ENCODE results near the gene JCHAIN. TPM values are rescaled to one million over a fixed set of nuclear protein-coding genes. Genes with fewer than 3 reads are reported as not detected.
"Not testable (repeated sequence)": the region's sequence is repeated elsewhere in the genome, so short reads cannot be mapped to it uniquely, and the experiment has no call there.

Gene JCHAIN
- total RNA-seq, 2 donors from 2014 or later: 0.49 TPM; not detected in 1

DNA sequence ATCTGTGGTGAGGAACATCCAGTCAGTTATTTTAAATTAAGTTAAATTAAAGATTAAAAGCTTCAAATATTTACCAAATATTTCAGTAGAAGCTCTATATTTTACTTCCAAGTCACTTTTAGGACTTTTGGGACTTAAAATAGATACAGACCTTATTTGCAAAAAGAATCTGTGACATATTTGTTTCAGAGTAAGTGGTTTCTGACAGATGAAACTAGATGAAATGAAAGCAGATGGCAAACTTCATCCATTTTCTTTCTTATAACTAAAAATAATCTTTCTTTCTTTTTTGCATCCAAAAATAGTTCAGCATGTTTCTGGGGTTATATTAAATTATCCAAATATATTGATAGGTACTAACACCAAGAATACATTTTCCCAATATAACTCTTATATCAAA is 15.4 kb upstream of the JCHAIN start:
- H3K4me3 Mint-ChIP-seq: no peak overlapping the region
- H3K27me3 Mint-ChIP-seq (ENCODE audit: low read depth): no peaks in the 10 kb centered on the region
- no peak overlapping the region for H3K27ac Mint-ChIP-seq
- H3K9me3 Mint-ChIP-seq: no peaks in the 10 kb centered on the region
- ATAC-seq (replicated peaks in 1 of 2): no peak
- peaks cover 14% of the 10 kb centered on the region for H3K4me1 Mint-ChIP-seq (ENCODE audit: low read depth)
- DNase-seq: no peak
- H3K36me3 Mint-ChIP-seq (ENCODE audit: insufficient read depth in 2 of 2): no peaks in the 10 kb centered on the region

DNA sequence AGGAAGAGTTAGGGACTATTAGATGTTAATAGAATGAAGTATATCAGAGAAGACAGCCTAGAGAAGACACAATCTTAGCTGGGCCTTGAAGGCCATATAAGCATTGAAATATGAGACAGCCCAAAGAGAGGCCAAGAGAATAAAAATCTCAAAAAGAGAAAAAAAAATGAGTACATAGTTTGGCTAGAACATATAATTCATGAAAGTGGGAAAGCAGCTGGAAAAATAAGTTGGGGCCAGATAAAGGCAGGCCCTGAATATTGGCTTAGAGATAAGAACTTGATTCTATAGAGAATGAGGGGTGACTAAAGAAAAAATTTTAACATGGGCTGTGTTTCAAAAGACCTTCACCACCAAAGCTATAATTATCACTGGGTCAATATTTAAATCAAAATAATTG is 14.6 kb upstream of the JCHAIN start:
- ATAC-seq (replicated peaks in 1 of 2): no peak
- no peak for DNase-seq
- no peaks in the 10 kb centered on the region for H3K36me3 Mint-ChIP-seq (ENCODE audit: insufficient read depth in 2 of 2)
- H3K27ac Mint-ChIP-seq: no peak overlapping the region
- H3K9me3 Mint-ChIP-seq: no peaks in the 10 kb centered on the region
- H3K4me3 Mint-ChIP-seq: no peak overlapping the region
- peaks cover 19% of the 10 kb centered on the region for H3K4me1 Mint-ChIP-seq (ENCODE audit: low read depth)
- H3K27me3 Mint-ChIP-seq (ENCODE audit: low read depth): no peaks in the 10 kb centered on the region

DNA sequence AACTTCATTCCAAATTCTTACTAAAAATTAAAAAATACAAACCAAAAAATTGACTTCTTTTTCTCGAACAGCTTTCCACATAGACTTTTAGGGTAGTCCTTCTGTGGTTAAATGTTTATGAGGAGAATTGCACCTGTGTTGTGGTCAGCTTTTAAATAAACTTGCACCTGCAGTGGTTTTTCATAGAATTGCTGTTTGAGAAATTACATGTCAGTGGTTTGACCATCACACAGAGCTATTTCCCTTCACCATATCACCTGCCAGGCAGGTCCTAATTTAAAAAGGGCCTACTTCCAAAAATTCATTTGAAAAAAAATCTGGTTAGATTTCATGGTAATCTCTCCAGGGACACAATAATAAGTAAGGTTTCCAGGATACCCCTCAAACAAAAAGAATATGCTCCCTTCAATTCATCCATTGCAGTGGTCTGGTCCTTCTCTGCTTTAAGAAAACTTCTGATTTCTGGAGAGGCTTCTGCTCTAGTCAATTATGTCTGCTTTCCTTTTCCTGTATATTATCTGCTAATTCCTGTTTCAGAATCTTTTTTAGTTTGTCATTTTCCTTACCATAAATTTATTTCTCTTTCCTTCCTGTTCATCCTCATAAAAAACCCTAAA is 12.2 kb upstream of the JCHAIN start:
- peak overlapping the region; percentile 7 for H3K27ac Mint-ChIP-seq
- H3K9me3 Mint-ChIP-seq: no peaks in the 10 kb centered on the region
- no peaks in the 10 kb centered on the region for H3K36me3 Mint-ChIP-seq (ENCODE audit: insufficient read depth in 2 of 2)
- H3K4me1 Mint-ChIP-seq (ENCODE audit: low read depth): peaks cover 19% of the 10 kb centered on the region
- no peaks in the 10 kb centered on the region for H3K27me3 Mint-ChIP-seq (ENCODE audit: low read depth)
- DNase-seq (no peak), ATAC-seq (replicated peaks in 1 of 2) (no peak)
- H3K4me3 Mint-ChIP-seq: peak overlapping the region in 1 of 2 donors; percentile 3

DNA sequence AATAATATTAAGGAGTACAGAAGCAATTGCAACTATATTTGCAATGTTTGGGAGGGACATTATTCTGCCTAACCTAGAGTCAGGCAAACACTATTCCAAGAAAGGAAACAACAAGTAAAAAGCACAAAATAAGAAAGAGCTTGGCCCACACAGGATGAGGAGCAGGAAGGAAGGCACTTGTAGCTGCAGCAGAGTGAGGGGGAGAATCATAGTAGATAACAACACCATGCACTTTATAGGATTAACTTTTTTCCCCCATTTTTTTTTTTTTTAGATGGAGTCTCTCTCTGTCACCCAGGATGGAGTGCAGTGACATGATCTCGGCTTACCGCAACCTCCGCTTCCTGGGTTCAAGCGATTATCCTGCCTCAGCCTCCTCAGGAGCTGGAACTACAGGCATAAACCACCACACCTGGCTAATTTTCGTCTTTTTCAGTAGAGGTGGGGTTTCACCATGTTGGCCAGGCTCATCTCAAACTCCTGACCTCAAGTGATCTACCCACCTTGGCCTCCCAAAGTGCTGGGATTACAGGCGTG is 10.3 kb upstream of the JCHAIN start:
- Mint-ChIP-seq H3K4me3 (no peak overlapping the region), H3K27me3 (ENCODE audit: low read depth) (no peaks in the 10 kb centered on the region), H3K4me1 (ENCODE audit: low read depth) (peaks cover 19% of the 10 kb centered on the region), H3K36me3 (ENCODE audit: insufficient read depth in 2 of 2) (no peaks in the 10 kb centered on the region), H3K27ac (no peak overlapping the region), H3K9me3 (no peaks in the 10 kb centered on the region)
- ATAC-seq (replicated peaks in 1 of 2) (no peak), DNase-seq (no peak)

DNA sequence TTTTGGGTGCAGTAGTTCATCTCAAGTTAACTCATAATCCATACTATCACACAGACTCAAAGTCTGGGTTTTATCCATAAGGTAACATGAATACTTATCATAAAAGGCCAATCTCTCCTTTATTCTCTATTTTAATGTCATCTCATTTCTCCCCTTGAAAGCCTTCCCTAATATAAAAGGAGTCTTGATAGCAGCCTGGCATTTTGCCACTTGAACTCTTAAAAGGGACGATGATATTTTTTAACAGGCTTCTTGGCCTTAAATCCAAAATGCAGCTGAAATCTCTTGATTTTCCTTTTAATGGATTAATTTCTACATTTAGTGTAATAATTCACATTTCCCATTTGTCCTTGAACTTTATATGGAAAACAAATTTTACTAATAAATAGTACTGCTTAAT is 8.4 kb upstream of the JCHAIN start:
- no peak overlapping the region for H3K27ac Mint-ChIP-seq
- H3K27me3 Mint-ChIP-seq (ENCODE audit: low read depth): no peaks in the 10 kb centered on the region
- H3K36me3 Mint-ChIP-seq (ENCODE audit: insufficient read depth in 2 of 2): no peaks in the 10 kb centered on the region
- peaks cover 19% of the 10 kb centered on the region for H3K4me1 Mint-ChIP-seq (ENCODE audit: low read depth)
- DNase-seq (no peak), ATAC-seq (replicated peaks in 1 of 2) (no peak)
- no peaks in the 10 kb centered on the region for H3K9me3 Mint-ChIP-seq
- H3K4me3 Mint-ChIP-seq: no peak overlapping the region

DNA sequence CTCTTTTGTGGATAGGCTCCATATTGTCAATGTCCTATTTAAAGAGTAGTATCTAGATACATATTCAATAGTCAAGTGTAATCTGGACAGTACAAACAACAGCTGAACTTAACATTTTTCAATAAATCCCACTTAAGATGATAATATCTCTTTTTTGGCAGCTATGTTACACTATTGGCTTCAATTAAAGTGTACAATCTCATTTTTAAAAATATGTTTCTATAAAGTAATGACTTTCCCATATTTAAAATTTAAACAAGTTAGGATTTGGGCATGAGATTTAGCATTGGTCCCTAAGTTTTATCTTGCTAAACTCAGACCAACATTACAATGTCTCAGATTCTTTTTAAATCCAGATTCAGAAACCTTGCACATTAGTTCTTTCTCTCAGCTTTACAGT is 7.9 kb upstream of the JCHAIN start:
- no peaks in the 10 kb centered on the region for H3K27me3 Mint-ChIP-seq (ENCODE audit: low read depth)
- H3K4me1 Mint-ChIP-seq (ENCODE audit: low read depth): peaks cover 19% of the 10 kb centered on the region
- H3K36me3 Mint-ChIP-seq (ENCODE audit: insufficient read depth in 2 of 2): no peaks in the 10 kb centered on the region
- no peak overlapping the region for H3K27ac Mint-ChIP-seq
- H3K9me3 Mint-ChIP-seq: no peaks in the 10 kb centered on the region
- ATAC-seq (replicated peaks in 1 of 2) (no peak), DNase-seq (no peak)
- no peak overlapping the region for H3K4me3 Mint-ChIP-seq

DNA sequence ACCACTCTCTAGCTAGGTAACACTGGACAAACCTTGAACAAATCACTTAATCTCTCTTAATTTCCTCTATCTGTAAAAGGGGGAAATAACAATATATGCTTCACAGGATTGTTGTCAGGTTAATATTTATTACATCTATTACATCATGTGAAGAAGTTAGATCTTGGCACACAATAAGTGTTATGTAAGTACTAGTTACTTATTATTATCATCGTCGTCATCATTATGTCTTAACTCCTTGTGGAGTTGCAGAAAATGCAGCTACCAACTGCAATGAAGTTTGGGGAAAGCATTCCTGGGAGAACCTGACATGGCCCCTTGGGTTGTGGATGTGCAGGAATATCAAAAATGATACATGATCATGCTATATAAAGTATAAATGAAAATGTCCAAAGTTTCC is 4.8 kb upstream of the JCHAIN start:
- no peak for ATAC-seq (replicated peaks in 1 of 2)
- peak overlapping the region; percentile 39 for H3K27ac Mint-ChIP-seq
- no peaks in the 10 kb centered on the region for H3K9me3 Mint-ChIP-seq
- no peaks in the 10 kb centered on the region for H3K36me3 Mint-ChIP-seq (ENCODE audit: insufficient read depth in 2 of 2)
- DNase-seq: no peak
- H3K4me3 Mint-ChIP-seq: no peak overlapping the region
- no peaks in the 10 kb centered on the region for H3K4me1 Mint-ChIP-seq (ENCODE audit: low read depth)
- no peaks in the 10 kb centered on the region for H3K27me3 Mint-ChIP-seq (ENCODE audit: low read depth)

DNA sequence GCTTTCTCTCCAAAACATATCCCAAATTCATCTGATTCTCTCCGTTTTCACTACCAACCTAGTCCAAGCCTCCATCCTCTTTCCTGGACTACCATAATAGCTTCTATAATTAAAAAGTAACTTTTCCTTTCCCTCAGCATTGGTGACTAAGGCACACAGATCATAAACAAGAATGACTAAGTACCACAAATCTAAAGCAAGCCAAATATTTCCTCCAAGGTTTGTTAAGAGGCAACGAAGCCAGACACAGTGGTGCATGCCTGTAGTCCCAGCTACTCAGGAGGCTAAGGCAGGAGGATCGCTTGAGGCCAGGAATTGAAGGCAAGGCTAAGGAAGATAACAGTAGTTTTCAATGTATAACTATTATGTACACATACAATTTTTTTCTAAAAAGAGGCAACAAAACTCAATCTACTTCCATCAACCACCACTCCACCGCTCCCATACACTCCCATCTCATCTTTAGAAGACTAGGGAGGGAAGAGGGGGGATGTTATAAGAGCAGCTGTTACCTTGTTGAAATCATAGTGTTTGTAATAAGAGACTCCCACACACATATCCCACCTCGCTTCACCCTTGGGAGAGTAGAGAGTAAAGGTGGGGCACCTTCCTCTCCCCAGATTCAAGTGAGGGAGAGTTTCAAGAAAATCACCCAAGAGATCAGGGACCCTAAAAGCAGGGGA is 4.2 kb upstream of the JCHAIN start:
- no peak for ATAC-seq (replicated peaks in 1 of 2)
- no peak overlapping the region for H3K27ac Mint-ChIP-seq
- H3K9me3 Mint-ChIP-seq: no peaks in the 10 kb centered on the region

DNA sequence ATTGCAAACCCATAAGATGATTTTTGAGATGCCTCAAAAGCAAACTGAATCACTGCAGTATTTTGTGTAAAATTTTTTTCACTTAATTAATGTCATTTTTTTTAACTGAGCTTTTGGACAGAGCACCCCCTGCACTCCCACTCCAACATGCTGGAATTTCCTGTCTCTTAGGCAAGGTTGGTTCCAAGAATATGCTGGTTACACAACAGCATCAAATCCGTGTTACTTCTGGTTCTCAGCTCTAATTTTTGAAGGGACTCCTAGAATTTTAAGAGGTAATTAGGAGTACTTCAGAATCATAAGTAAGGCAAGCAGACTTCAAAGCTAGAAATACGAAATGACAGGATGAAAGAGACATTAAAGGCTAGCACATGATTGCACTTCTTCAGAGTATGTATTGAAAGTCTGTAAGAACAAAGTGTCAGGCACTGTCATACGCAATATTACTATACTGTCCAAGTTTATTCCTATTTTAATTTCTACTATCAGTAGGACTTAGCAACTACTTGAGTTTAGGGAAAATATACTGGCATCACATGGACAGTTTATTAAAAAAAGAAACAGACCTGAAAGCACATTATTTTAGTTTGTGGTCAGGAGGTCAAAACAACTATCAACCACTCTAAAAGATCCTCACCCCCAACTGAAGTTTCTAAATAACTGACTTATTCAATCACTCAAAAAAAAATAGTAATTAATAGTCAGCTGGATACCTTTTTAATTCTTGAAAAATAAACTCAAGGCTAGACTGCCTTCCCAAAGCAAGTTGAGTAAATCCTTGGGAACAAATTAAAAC is 1.6 kb upstream of the JCHAIN start:
- Mint-ChIP-seq H3K36me3 (ENCODE audit: insufficient read depth in 2 of 2) (no peaks in the 10 kb centered on the region), H3K4me1 (ENCODE audit: low read depth) (no peaks in the 10 kb centered on the region), H3K27me3 (ENCODE audit: low read depth) (no peaks in the 10 kb centered on the region), H3K9me3 (no peaks in the 10 kb centered on the region), H3K27ac (no peak overlapping the region), H3K4me3 (no peak overlapping the region)
- DNase-seq: no peak
- ATAC-seq (replicated peaks in 1 of 2): no peak

More for the DNA sequence above, 4.2 kb upstream of the JCHAIN start:
- H3K27me3 Mint-ChIP-seq (ENCODE audit: low read depth): no peaks in the 10 kb centered on the region
- H3K4me3 Mint-ChIP-seq: no peak overlapping the region
- H3K36me3 Mint-ChIP-seq (ENCODE audit: insufficient read depth in 2 of 2): no peaks in the 10 kb centered on the region
- no peaks in the 10 kb centered on the region for H3K4me1 Mint-ChIP-seq (ENCODE audit: low read depth)
- DNase-seq: no peak

DNA sequence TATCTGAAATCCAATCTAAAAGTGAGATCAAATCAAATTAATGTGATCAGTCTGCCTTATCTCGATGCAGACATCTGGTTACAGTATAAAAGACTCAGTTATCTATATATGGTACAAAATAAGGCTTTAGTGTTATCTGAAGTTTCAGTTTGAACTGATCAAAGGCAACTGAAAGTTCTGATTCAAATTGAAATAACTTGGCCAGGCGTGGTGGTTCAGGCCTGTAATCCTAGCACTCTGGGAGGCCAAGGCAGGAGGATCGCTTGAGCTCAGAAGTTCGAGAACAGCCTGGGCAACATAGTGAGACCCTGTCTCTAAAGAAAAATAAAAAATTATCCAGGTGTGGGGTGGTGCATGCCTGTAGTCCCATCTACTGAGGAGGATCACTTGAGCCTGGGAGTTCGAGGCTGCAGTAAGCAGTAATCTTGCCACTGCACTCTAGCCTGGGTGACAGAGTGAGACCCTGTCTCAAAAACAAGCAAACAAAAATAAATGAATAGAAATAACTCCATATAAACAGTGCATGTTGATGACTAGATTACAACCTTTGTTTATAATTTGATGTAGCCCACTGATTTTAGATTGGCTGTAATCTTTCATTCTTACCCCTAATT is 4.9 kb downstream of the JCHAIN start:
- DNase-seq (peak; percentile 29 to 41), ATAC-seq (replicated peaks in 1 of 2) (peak; percentile 86 to 90)
- H3K4me1 Mint-ChIP-seq (ENCODE audit: low read depth): peaks cover 11% of the 10 kb centered on the region
- H3K27ac Mint-ChIP-seq; H3K4me3 Mint-ChIP-seq; H3K27me3 Mint-ChIP-seq (ENCODE audit: low read depth); H3K36me3 Mint-ChIP-seq (ENCODE audit: insufficient read depth in 2 of 2); H3K9me3 Mint-ChIP-seq: not testable (repeated sequence)

DNA sequence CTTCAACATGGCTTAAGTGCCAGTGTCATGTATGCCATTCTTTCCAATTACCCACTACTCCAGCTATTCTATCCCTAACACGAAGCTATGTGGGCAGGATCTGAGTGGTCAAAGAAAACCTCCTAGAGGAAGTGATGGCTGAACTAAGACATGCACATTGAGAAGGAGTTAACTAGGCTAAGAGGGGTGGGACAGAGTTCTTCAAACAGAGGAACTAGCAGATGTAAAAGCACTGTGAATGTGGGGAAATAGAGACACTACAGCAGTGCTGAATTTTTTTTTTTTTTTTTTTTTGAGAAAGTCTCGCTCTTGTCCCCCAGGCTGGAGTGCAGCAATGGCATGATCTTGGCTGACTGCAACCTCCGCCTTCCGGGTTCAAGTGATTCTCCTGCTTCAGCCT is 6.2 kb downstream of the JCHAIN start:
- H3K27me3 Mint-ChIP-seq (ENCODE audit: low read depth): no peaks in the 10 kb centered on the region
- no peak for DNase-seq
- H3K4me1 Mint-ChIP-seq (ENCODE audit: low read depth): peaks cover 11% of the 10 kb centered on the region
- H3K27ac Mint-ChIP-seq: no peak overlapping the region
- H3K9me3 Mint-ChIP-seq: no peaks in the 10 kb centered on the region
- no peaks in the 10 kb centered on the region for H3K36me3 Mint-ChIP-seq (ENCODE audit: insufficient read depth in 2 of 2)
- no peak for ATAC-seq (replicated peaks in 1 of 2)
- H3K4me3 Mint-ChIP-seq: no peak overlapping the region

DNA sequence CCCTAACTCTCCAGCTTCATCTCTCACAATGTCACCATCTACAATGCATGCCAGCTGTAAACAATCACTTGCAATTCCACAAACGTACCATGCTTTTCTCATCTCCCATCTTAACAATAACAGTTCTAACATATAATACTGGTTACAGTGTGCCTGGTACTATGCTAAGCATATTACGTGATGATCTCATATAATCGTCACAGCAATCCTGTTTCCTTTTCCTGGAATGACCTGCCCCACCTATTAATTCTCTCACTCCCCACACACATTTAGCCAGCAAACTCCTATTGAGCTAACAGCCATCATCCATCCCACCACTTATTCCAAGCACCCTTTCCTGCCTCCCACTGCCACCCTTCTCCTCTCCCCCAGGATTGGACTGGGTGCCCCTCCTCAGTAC is 7.9 kb downstream of the JCHAIN start:
- no peak for ATAC-seq (replicated peaks in 1 of 2)
- peaks cover 11% of the 10 kb centered on the region for H3K4me1 Mint-ChIP-seq (ENCODE audit: low read depth)
- no peak for DNase-seq
- no peaks in the 10 kb centered on the region for H3K9me3 Mint-ChIP-seq
- H3K27ac Mint-ChIP-seq: no peak overlapping the region
- no peaks in the 10 kb centered on the region for H3K36me3 Mint-ChIP-seq (ENCODE audit: insufficient read depth in 2 of 2)
- no peak overlapping the region for H3K4me3 Mint-ChIP-seq
- H3K27me3 Mint-ChIP-seq (ENCODE audit: low read depth): no peaks in the 10 kb centered on the region

DNA sequence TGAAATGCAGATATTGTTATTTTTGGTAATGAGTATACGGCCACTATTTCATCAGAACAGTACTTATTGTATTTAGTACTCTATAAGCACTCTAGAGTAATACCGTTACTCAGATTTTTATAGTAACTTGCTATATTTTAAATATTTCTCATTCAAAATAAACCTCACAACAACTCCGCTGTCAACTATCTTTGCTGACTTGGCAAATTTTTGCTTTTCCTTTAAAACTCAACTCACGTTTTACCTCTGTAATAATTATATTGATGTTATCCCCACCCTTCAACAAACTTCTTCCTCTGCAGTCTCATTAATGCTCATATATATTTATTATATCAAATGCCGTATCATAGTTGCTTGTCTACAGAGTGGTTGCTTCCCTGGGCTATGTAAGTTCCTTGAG is 9.0 kb downstream of the JCHAIN start:
- DNase-seq (no peak), ATAC-seq (replicated peaks in 1 of 2) (no peak)
- Mint-ChIP-seq H3K4me1 (ENCODE audit: low read depth) (peaks cover 11% of the 10 kb centered on the region), H3K9me3 (no peaks in the 10 kb centered on the region), H3K36me3 (ENCODE audit: insufficient read depth in 2 of 2) (no peaks in the 10 kb centered on the region), H3K27ac (no peak overlapping the region), H3K27me3 (ENCODE audit: low read depth) (no peaks in the 10 kb centered on the region), H3K4me3 (no peak overlapping the region)
